NB4 (cell line): ENCODE measurements around the gene SPSB4.
A peak's percentile ranks its signal among the peaks of the same experiment; 100 is the strongest.

Source experiments
- DNase-seq: peaks from one replicate; pipeline ENCODE4 v3.0.0; 2010; ENCODE audit warnings: low read depth
- H3K4me3 ChIP-seq: one replicate; pipeline ENCODE4 v1.5.1; 2011; ENCODE audit warnings: mild to moderate bottlenecking, low read depth, low read length, moderate library complexity
- CTCF ChIP-seq: IDR thresholded peaks from one replicate; pipeline ENCODE4 v1.5.1; 2012; ENCODE audit warnings: low read depth, low read length
- MAX ChIP-seq: IDR thresholded peaks from 2 replicates; pipeline ENCODE4 v1.6.1; 2011; ENCODE audit warnings: low read depth, low read length
- MYC ChIP-seq: IDR thresholded peaks from 2 replicates; pipeline ENCODE4 v1.6.1; 2011; ENCODE audit warnings: low read depth, low read length
- POLR2A ChIP-seq: IDR thresholded peaks from 2 replicates; pipeline ENCODE4 v1.6.1; 2011; ENCODE audit warnings: mild to moderate bottlenecking; ENCODE audit not compliant: insufficient read length; ENCODE audit errors: extremely low read depth

Gene SPSB4

GRCh38 chr3:141050576-141051442 lies at the start of gene SPSB4:
TSS of gene SPSB4 (plus strand) at chr3:141051347. CDS start at chr3:141066105, 14,758 bp downstream.
- H3K4me3 ChIP-seq, result no peak within 1 kb of the TSS
- no peak for TF ChIP-seq CTCF
- no peak for TF ChIP-seq MAX
- no peak for TF ChIP-seq POLR2A
- no peak for TF ChIP-seq MYC
- DNase-seq, result peak; percentile 61

- H3K4me3 ChIP-seq, result no peak overlapping the region
- no peak for DNase-seq
- TF ChIP-seq CTCF, result no peak
- no peak for TF ChIP-seq POLR2A
- no peak for TF ChIP-seq MYC
- TF ChIP-seq MAX, result no peak
These were observed 44.8 kb upstream of the SPSB4 start for GRCh38 chr3:141006344-141006743.

GRCh38 chr3:141009496-141009895 lies 41.7 kb upstream of the SPSB4 start:
- TF ChIP-seq CTCF (no peak), POLR2A (no peak), MAX (no peak), MYC (no peak)
- no peak for DNase-seq
- H3K4me3 ChIP-seq, result no peak overlapping the region

DNA sequence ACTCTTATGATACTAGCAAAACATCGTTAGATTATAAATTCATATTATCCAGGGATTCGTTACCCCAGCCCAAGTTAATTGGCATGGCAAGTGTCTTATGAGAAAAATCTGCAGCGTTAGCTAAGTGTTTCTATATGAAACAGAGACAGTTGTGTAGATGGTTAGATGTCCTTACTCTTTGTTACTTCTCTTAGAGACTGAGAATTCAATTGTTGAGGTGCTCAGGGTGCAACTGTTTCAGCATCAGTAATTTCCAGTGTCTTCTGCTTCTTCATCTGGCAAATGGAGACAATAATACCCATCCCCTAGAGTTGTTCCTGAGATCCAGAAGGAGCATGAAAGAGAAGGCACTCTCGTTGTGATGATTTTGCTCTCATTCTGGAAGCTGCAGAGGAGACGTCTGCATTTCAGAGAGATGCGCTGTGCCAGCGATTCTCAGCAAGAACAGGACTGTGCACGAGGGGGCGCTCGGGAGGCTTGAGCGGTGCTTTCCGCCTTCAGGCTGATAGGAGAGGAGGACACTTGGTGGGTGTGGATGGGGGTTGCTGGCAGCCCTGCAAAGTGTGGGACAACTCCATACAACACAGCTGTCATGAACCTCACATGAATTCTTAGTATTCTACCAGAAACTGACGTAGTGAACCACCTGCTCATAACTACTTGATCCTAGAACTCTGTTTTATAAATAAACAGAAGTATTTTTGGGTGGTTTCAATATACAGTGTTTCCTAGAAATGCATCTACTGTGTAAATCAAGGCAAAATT lies 39.7 kb upstream of the SPSB4 start:
- TF ChIP-seq CTCF (peak; percentile 80), POLR2A (no peak), MYC (no peak; the same call in 1 of the 2 replicates), MAX (no peak)
- DNase-seq, result peak; percentile 72
- no peak overlapping the region for H3K4me3 ChIP-seq

GRCh38 chr3:141011997-141012262 lies 39.2 kb upstream of the SPSB4 start:
- no peak overlapping the region for H3K4me3 ChIP-seq
- no peak for TF ChIP-seq MAX
- no peak for TF ChIP-seq POLR2A
- TF ChIP-seq CTCF, result no peak
- no peak for TF ChIP-seq MYC
- no peak for DNase-seq
